Measurements from ENCODE around the gene EOLA1. TPM values are rescaled to one million over a fixed set of nuclear protein-coding genes. Genes with fewer than 3 reads are reported as not detected.
A peak's percentile ranks its signal among the peaks of the same experiment; 100 is the strongest.

Gene EOLA1
- 10 to 100 TPM in 3 of 4 donors, 1 to 10 TPM in 1; 9.7 to 20.7 (median 11.6) TPM for total RNA-seq

DNA sequence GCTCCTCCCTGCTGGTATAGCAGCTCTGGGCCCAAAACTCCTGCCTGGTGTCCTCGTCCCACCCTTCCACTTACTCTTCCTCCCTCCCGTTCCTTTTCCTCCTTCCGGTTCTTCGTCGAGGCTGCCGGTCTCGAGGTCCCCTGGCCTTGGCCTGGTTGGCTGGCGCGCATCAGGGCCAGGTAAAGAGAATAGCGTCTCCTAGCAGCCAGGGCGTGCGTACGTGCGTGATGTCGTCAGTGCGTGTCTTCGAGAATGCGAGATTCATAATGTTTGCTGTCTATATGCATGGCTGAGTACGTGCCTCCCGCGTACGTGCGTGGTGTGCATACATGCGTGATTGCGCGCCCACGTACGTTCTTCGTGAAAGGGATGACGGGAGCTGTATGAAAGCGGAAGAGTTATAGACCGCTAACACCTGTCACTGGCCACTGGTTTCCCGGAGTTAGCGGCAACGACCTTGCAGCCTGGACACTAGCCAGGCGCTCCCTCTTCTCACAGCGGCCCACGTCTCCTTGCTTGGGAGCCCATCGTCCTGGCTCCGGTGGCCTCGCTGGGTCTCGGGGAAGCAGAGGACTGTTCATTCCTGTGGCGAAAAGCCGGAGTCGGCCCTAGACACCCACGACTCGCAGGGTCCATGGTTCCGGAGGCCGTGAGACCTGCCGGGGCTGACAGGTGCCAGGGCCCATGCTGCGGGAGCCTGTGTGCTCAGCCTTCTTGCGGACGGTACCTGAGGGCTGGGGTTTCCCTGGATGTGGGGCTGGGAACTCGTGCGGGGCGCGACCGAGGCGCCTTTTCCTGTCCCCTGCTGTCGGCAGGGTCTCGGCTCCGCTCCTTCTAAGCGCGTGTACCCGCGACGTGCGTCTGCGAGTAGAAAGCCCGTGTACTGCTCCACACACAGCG, at the start of gene EOLA1:
Gene EOLA1 (plus strand): TSS at position 392 of the 900 bp plus-strand sequence. CDS start 4,619 bp downstream, outside the sequence.
- peak within 1 kb of the TSS; percentile 51 to 64 for H3K4me3 ChIP-seq
- H3K27me3 ChIP-seq, result no peaks in the 10 kb centered on the region
- peak within 1 kb of the TSS; percentile 84 to 94 (median 92) for H3K27ac ChIP-seq
- H3K9me3 ChIP-seq, result no peaks in the 10 kb centered on the region
- peaks cover 0 to 9% (median 5%) of the 10 kb centered on the region in 3 donors for H3K4me1 ChIP-seq
- TF ChIP-seq, protein P1, sequence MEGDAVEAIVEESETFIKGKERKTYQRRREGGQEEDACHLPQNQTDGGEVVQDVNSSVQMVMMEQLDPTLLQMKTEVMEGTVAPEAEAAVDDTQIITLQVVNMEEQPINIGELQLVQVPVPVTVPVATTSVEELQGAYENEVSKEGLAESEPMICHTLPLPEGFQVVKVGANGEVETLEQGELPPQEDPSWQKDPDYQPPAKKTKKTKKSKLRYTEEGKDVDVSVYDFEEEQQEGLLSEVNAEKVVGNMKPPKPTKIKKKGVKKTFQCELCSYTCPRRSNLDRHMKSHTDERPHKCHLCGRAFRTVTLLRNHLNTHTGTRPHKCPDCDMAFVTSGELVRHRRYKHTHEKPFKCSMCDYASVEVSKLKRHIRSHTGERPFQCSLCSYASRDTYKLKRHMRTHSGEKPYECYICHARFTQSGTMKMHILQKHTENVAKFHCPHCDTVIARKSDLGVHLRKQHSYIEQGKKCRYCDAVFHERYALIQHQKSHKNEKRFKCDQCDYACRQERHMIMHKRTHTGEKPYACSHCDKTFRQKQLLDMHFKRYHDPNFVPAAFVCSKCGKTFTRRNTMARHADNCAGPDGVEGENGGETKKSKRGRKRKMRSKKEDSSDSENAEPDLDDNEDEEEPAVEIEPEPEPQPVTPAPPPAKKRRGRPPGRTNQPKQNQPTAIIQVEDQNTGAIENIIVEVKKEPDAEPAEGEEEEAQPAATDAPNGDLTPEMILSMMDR (IDR thresholded peaks at IDR 0.05), result no peak
- peak; percentile 69 for TF ChIP-seq POLR2AphosphoS5 (IDR thresholded peaks at IDR 0.05)
- TF ChIP-seq EP300 (IDR thresholded peaks at IDR 0.05), result peak; percentile 67
- TF ChIP-seq POLR2A (IDR thresholded peaks at IDR 0.05), result peak in 1 of 2 donors; percentile 12
- 51% methylated on average over 29 of the region's 71 CpGs; no CpG with 5 or more reads in 1 of the 2 donors for WGBS, 2 donors (ENCODE audit: low coverage in 1 of 2)
- H3K36me3 ChIP-seq, result peaks cover 0 to 7% of the 10 kb centered on the region in 2 donors
- ATAC-seq, result peak; percentile 53

DNA sequence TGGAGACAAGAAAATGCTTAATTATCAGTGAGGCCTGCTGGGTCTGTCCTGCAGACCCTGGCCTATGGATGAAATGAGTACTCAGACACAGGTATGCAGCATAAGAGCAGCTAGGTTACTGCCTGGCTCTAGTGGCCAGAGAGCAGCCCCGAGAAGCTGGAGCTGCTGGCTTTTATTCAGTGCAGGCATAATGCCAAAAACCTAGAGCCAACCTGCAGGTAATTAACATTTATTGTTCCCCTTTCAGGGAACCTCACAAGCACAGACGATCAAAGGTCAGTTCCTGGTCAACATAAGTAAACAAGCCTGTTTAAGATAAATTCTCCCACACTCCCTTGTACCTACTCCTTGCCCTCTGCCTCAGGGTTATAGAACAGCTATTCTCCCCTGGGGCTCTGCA, 49.0 kb upstream of the EOLA1 start:
- ATAC-seq, result no peak
- Histone ChIP-seq H3K9me3 (no peaks in the 10 kb centered on the region), H3K27me3 (no peaks in the 10 kb centered on the region), H3K27ac (no peak overlapping the region), H3K4me1 (peaks cover 0 to 24% (median 0%) of the 10 kb centered on the region in 3 donors), H3K36me3 (peaks cover 0 to 88% of the 10 kb centered on the region in 2 donors), H3K4me3 (no peak overlapping the region)
- TF ChIP-seq POLR2AphosphoS5 (IDR thresholded peaks at IDR 0.05), result no peak
- no peak for TF ChIP-seq EP300 (IDR thresholded peaks at IDR 0.05)
- TF ChIP-seq, protein P1 (IDR thresholded peaks at IDR 0.05), result no peak
- TF ChIP-seq POLR2A (IDR thresholded peaks at IDR 0.05), result no peak
- 20% methylated on average over 1 of the region's 2 CpGs; no CpG with 5 or more reads in 1 of the 2 donors for WGBS, 2 donors (ENCODE audit: low coverage in 1 of 2)

DNA sequence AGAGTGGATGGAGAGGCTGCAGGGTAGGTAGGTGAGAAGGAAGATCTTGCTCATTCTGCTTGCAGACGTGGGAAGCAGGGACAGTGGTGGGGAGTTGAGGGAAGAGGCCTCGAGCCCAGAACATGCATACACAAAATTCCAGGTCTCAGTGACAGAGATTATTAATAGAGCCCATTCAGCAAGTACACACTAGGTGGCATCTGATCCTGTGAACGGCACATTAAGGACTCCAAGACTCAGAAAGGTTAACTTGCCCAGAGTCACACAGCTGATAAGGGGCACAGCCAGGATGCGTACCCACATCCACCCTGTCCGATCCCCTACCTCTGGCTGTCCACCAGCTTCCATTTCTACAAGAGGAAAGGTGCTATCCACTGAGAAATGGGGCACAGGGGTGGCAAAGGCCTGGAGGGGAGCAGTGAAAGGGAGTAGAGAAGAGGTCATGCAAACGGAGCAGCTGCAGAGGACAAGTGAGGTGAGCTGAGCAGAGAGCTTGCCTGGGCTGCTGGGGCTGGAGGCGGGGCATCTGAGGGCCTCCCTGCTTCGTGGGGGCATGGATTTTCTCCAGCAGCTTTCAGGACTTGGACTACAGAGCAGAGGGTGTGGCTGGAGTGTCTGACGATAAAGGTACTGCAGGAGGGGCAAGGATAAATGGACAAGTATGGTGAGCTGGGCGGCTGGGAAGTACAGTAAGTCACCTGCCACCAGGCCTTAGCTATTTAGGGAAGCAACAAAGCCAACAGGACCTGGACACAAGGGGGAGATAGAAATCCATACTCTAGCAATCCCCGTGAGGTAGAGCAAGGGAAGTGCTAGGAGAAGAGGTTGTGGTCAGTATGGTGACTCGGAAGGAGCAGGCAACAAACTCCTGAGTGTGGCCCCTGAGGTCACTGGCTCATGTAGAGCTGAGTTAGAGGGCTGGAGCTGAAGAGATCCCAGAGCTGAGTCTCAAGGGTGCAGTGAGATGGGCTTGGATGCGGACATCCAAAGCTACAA, 46.9 kb upstream of the EOLA1 start:
- no peaks in the 10 kb centered on the region for H3K27me3 ChIP-seq
- no peak overlapping the region for H3K4me3 ChIP-seq
- no peaks in the 10 kb centered on the region for H3K9me3 ChIP-seq
- ATAC-seq, result no peak
- H3K4me1 ChIP-seq, result peaks cover 0 to 24% (median 0%) of the 10 kb centered on the region in 3 donors
- 41 to 73% methylated on average over 2 to 3 of the region's 13 CpGs for WGBS, 2 donors (ENCODE audit: low coverage in 1 of 2)
- TF ChIP-seq POLR2AphosphoS5 (IDR thresholded peaks at IDR 0.05) (no peak), EP300 (IDR thresholded peaks at IDR 0.05) (no peak), POLR2A (IDR thresholded peaks at IDR 0.05) (no peak)
- TF ChIP-seq, protein P1 (IDR thresholded peaks at IDR 0.05), result no peak
- H3K27ac ChIP-seq, result no peak overlapping the region
- H3K36me3 ChIP-seq, result peaks cover 0 to 100% of the 10 kb centered on the region in 2 donors

DNA sequence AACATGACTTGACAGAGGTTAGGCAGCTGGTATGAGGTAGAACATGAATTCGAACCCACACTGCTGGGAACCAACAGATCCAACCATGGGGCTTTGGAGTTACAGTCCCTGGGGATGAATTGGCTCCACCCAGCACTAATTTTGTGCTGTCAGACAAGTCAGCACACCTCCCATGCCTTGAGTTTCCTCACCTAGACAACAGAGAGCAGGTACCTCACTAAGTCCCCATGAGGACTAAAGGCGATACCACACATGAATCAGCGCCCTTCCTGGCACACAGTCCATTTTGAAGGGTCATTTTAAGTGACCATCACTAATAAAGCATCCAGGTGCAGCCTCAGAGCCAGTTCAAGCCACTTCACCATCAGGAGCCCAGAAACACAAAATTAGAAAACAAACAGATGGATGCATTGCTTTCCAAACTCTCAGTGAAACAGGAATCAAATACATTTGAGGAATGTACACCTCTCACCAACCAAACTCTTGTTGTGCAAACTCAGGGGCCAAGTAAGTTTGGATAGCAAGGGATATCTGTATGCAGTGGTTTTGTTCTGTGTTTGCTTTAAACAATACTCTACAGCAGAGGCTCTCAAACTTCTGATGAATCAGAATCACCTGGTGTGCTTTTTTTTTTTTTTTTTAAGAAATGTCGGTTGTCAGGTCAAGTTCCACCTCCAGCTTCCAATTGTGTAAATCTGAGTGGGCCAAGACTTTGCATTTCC, 45.8 kb upstream of the EOLA1 start:
- Histone ChIP-seq H3K4me1 (peaks cover 0 to 24% (median 0%) of the 10 kb centered on the region in 3 donors), H3K27ac (no peak overlapping the region), H3K36me3 (peaks cover 0 to 100% of the 10 kb centered on the region in 2 donors), H3K9me3 (no peaks in the 10 kb centered on the region), H3K4me3 (no peak overlapping the region), H3K27me3 (no peaks in the 10 kb centered on the region)
- no peak for ATAC-seq
- TF ChIP-seq, protein P1 (IDR thresholded peaks at IDR 0.05), result no peak
- no peak for TF ChIP-seq POLR2AphosphoS5 (IDR thresholded peaks at IDR 0.05)
- TF ChIP-seq POLR2A (IDR thresholded peaks at IDR 0.05), result no peak
- no peak for TF ChIP-seq EP300 (IDR thresholded peaks at IDR 0.05)
- 49 to 100% methylated on average over 1 to 4 of the region's 4 CpGs for WGBS, 2 donors (ENCODE audit: low coverage in 1 of 2)
